HG03159 (cell line): Measurements from ENCODE around the gene UBE2E2.

Source experiments
- ATAC-seq: cut with Tn5 transposase; IDR thresholded peaks from one replicate; pipeline ENCODE4 v1.9.1; 2021; ENCODE audit warnings: mild to moderate bottlenecking, moderate library complexity; ENCODE audit not compliant: unreplicated experiment

The UBE2E2 gene

DNA sequence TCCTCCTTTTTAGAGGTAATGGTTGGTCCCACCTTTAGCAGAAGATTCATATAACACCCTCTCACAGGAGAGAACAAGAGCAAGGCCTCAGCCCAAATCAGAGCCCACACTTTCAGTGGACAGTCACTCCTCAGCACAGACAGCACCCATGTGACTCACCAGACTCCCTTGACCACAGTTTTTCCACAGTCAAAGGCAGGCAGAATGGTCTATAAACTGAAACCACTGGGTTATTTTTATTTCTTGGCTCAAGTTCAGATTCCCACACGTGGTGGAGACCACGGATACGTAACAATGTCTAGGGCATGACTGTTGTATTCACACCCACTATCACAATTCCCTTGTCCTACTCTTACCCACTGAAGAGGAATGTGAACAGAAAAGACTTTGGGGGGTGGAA, 364.8 kb downstream of the UBE2E2 start:
- no peak for ATAC-seq

DNA sequence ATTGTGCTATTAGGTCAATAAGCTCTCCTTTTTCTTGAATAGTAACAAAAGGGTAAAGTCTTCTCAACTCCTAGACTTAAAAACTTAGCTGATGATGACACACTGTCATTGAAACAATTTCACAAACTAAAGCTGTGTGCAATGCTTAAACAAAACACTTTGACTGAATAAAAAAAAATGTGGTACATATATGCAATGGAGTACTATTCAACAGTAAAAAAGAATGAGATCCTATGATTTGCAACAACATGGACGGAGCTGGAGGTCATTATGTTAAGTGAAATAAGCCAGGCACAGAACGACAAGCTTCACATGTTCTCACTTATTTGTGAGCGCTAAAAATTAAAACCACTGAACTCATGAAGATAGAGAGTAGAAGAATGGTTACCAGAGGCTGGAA, 370.7 kb downstream of the UBE2E2 start:
- ATAC-seq: no peak

DNA sequence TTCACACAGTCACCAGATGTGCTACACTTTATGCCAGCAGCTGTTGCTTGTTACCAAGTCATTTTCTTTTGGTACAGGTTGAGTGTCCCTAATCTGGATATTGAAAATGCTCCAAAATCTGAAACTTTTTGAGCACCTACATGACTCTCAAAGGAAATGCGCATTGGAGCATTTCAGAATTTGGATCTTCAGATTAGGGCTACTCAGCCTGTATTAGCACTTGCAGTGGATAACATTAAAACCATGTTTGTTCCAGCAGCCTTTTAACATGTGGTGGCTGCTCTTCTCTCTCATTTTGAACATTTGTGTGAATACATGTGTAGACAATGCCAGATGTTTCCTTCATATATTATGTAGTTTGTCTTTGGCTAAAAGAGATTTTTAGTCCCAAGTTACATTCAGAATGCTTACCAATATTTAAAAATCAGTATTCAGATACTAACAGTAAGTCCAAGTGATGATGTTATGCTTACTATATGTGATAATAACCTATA, 371.7 kb downstream of the UBE2E2 start:
- no peak for ATAC-seq

DNA sequence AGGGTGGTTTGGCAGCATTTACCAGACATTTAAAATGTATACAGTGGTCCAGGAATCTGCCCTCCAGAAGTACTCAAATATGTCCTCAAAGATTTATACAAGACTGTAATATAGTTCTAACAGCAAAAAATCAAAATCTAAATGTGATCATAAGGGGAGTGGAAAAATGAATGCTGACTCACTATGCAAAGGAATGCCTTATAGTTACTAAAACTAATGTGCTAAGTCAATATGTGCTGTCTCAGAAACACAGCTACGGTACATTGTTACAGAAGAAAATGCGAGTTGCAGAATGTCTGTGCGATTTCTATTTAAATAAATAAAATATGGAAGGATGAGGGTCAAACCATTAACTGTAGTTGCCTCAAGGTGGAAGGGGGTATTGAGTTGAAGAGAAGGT, 372.6 kb downstream of the UBE2E2 start:
- ATAC-seq: no peak

DNA sequence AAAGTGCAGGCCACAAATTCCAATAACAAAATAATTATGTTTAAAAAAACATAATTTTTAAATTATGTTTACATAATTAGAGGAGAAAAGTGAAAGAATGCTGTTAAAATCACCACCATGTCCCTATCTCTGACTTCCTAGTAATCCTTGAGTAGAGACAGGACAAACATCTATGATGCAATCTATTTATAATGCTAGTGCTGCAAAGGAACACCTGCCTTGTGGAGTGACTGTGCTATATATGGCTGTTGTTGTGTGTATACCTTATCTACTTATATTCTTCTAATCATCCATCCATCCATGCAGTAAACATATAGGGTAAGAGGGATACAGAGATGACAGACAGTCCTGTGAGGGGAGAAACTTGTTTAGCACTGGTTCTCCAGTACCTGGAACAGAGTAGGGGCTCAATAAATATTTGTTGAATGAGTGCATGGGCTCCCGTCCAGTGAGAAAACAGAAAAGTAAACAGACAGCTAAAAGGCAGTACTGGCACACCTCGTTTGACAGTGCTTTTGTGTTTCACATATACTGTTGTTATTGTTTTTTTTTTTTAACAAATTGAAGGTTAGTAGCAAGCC, 373.3 kb downstream of the UBE2E2 start:
- ATAC-seq: no peak

DNA sequence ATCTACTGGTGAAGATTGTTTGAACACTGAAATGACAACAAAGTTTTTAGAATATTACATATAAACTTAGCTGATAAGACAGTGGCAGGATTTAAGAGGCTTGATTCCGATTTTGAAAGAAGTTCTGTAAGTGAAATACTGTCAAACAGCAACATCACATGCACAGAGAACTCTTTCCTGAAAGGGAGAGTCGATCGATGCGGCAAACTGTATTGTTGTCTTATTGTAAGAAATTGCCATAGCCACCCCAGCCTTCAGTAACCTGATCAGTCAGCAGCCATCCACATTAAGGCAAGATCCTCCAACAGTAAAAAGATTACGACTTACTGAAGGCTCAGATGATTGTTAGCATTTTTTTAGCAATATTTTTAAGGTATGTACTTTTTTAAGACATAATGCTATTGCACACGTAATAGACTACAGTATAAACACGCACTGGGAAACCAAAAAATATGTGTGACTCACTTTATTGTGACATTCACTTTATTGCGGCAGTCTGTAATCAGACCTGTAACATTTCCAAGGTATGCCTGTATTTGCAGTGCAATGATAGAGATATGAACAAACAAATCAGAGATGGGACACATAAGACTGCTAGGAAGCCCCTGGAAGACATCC, 377.1 kb downstream of the UBE2E2 start:
- ATAC-seq: no peak

DNA sequence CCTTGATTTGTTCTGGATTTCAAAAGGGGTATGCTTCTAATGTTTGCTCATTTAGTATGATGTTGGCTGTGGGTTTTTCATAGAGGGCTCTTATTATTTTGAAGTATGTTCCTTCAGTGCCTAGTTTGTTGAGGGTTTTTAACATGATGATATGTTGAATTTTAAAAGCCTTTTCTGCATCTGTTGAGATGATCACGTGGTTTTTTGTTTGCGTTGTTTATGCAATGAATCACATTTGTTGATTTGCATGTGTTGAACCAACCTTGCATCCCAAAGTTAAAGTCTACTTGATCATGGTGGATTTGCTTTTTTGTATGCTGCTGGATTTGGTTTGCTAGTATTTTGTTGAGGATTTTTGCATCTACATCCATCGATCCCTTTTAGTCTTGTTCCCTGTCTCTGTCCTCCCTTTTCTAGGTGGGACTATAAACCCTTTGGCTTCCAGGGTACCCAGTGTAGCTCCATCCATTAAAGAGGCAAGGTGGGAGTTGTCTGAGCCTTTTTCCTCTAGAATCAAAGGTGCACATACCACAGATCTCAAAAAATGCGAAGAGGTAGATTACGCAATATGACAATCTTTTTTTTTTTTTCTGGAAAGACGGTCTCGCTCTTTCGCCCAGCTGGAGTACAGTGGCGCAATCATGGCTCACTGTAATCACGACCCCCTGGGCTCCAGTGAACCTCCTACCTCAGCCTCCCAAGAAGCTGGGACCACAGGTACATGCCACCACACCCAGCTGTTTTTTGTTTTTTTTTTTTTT, 381.0 kb downstream of the UBE2E2 start:
- no peak for ATAC-seq

DNA sequence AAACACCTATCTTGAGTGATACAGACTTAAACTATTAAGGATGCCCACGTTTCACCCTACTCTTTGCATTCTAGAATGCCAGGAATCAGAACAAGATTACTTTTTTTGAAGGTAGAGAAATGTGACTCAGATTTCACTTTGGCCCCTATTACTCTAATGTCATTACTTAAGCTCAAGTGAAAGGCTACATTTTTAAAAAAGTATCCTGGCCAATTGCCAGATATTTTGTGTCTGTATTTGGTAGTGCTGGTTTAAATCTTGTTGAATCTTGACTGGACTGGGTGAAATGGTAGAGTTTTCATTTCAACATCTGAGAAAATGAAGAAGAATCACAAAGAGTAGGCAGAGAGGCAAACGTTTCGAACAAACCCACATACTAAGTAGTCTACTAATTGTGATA, 384.4 kb downstream of the UBE2E2 start:
- ATAC-seq: no peak

DNA sequence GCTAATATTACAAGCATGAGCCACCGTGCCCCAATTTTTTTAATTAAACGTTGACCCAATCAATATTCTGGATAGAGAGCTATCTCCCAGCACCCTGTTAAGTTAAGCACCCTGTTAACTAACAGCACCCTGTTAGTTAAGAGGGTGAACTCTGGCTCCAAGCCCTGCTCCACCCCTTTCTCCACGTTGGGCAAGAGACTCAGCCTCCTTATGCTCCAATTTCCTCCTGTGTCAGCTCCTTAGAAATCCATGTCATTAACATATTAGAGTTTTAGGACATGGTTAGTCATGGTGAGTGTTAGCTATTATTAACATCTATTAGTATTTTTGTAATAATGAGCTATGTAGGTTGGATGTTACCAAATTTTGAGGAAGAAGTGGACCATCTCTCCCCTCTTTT, 385.4 kb downstream of the UBE2E2 start:
- ATAC-seq: no peak

DNA sequence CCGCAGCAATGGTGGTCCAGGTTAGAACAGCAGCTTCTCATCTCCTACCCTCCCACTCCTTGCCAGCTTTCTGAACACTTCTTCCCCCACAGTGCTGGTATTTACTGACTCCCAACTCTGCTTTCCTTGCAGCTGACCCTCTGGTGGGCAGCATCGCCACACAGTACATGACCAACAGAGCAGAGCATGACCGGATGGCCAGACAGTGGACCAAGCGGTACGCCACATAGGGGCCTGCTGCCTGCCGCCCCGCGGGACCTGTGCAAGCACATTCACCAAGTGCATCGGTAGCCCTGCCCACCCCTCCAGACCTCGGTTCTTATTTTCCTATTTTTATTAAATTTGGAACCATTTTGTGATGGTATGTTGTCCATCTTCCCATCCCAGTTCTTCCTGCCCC, 386.5 kb downstream of the UBE2E2 start:
- ATAC-seq: no peak

DNA sequence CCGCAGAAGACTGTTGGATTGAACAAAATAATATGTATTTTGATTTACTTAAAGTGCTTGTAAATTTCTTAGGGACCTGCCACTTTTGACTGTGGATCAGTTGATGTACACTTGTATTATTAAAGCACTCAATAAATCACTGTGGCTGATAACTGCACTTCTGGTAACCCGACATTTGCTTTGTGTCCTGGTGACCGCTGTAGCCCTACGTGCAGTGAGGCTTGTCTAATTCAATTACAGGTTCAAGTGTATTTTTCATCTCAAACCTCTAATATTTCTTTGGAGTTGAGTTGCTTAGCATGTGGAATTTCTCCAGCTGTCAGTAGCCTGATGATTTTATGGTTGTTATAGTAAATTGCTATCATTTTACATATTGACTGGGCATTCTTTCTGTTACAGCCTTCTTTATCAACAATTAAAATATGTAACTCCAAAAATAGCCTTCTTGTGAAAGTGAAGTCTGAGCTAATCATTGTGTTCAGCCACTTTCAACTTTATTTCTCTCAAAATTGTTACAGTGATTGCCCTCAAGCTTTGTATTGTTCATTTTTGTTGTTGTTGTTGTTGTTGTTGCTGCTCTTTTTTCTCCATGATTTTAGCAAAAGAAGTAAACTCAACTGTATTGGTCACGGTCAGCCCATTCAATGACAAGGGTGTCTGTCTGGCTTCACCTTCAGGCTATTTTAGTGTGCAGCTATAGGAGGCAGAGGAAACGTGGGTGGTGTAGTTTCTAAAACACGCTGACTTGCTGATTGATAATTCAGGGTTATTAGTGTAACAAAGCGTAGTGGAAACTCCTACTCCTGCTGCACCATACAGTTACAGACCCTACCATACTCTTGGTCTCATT, 387.5 kb downstream of the UBE2E2 start:
- ATAC-seq: peak; percentile 72

DNA sequence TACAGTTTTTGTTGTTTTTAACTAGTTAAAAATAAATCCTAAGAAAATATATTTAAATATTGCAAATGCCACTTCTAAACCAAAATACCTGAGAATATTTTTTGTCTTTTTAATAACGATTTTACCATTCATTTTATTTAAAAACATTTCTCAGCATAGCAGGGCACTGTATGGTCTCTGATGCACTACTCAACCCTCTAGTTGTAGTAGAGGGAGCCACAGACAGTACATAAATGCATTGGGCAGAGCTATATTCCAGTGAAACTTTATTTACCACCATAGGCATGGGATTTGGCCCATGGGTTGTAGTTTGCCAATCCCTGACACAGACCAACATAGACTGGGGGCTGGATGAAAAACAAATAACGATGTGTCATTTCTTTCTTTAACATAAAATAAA, 388.2 kb downstream of the UBE2E2 start:
- ATAC-seq: no peak

DNA sequence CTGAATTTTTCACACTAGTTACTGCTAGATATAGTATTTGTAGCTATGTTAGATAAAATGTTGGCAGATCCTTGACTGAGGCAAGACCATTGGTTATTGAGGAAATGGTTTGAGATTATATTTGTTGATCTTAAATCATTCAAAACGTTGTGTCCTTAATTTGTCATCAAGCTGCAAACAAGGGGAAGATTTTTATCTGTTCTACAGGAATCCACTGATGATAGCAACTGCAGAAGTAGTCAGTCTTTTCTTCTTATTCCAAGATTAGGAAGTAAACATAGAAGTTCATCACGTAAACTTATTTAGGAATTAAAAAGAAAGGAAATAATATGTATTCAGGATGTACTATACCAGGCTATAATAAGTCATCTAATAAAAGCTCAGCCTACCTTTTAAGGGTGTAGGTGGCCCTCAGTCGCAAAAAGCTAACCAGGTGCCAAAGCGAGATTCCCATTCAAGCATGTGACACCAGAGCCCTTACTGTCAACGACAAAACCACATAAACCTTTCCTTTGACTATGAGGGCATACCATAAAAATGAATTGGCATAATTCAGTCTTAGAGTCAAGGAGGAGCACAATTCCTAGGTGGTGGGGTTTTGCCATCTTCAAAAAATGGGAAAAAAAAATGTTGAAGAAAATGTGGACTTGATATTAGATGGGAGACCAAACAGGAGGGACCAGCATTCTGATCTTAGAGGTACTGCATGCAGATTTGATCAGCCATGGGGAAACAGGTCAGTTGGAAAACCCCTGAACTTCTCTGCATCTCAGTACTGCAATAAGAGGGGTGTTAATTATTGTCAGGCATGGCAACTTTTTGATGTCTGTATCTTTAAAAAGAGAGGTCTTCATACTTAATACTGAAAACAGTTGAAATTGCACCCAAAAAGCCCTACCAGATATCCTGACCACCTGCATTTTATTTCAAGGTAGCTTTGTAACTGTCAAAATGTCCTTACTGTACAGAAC, 390.1 kb downstream of the UBE2E2 start:
- ATAC-seq: peak; percentile 61

DNA sequence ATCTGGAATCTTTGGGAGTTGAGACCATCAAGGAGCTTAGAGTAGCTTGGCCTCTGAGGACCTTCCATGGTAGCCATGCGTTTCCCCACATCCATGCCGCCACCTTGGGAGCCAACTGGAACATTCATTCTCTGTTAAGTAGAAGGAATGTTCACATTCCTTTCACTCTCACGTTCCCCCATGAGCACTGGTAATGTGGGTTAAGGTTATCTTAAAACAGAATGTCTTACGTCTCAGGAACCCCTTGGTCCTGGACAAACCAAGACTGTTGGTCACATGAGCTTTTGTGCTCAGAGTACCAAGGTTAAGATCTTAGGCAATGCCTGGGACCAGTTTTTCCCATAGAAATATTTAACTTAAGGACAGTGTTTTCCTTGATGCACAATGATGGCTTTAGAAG, 390.9 kb downstream of the UBE2E2 start:
- ATAC-seq: no peak

DNA sequence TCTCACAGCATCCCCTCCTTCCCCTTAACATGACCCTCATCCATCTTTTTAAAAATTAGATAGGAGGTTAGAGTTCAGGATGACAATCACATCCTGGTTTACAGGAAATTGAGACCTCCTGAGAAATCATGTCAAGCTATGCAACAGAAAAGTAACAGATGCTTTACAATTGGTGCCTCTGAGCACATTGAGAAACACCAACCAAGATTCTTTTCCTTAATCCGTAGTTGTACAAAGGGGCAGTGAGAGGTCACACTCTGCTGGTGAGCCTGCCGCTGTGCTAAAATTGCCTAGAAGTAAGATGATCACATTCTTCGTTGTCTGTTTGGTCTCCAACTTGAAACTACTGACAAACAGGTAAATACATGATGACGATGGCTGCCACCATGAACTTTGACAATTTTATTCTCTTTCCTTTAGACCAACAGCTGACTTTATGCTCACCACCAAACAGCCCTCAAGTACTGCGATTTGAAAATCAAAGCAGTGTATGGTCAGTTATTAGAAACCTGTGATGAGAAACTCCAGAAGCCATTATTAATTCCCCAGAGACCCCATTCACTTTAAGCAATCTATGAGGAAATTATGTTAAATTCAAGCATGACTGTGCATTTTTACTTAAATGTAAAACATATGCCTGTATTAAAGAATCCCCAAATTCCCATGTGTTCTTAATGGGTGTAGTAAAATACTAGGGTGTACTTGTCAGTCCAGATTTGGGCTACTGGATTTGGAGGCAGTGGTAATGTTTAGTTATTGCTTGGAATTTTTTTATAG, 392.0 kb downstream of the UBE2E2 start:
- no peak for ATAC-seq

DNA sequence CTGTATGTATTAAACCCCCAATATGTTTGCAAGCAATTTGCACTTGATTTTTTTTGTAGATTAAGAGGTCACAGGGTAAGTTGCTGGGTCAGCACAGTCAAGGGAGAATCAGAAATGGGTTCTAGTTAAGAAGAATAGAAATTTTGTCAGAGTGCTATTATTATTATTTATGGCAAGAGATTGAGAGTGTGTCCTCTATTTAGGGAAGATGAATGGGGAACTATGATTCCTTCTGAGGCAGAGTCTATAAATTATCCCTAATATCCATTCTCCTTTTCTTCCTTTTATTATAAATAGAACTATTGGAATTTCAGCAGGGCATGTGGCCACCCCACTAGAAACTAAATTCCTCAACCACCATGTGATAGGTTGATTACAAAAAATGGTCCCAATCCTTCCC, 392.7 kb downstream of the UBE2E2 start:
- no peak for ATAC-seq

DNA sequence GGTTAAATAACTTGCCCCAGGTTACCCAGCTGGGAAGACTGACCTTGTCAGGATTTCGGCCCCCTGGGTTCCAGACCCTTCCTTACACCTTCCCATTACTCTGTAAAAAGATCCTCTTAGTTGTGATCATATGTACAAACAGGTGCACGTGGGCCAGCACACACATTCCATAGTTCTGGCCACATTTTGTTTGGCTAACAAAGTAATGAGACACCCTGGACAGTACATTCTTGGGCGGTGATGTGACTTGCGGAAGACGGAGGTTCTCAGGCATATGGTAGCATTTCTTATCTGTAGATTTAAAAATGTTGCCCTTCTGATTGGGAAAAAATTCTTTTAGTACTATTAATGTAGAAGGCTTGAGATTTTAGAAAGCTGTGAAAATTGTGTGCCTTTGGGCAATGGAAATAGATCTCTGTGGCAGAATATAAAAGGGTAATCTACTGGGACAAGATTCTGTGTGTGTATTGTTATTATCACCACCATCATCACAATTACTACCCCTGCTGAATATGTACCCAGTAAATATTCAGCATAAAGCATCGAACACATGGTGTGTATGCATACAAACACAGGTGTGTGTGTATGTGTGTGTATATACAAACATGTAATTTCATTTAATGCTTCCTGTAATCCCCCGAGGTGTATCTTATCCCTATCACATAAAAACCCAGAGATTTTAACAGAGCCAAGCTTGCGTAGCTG, 397.2 kb downstream of the UBE2E2 start:
- no peak for ATAC-seq

DNA sequence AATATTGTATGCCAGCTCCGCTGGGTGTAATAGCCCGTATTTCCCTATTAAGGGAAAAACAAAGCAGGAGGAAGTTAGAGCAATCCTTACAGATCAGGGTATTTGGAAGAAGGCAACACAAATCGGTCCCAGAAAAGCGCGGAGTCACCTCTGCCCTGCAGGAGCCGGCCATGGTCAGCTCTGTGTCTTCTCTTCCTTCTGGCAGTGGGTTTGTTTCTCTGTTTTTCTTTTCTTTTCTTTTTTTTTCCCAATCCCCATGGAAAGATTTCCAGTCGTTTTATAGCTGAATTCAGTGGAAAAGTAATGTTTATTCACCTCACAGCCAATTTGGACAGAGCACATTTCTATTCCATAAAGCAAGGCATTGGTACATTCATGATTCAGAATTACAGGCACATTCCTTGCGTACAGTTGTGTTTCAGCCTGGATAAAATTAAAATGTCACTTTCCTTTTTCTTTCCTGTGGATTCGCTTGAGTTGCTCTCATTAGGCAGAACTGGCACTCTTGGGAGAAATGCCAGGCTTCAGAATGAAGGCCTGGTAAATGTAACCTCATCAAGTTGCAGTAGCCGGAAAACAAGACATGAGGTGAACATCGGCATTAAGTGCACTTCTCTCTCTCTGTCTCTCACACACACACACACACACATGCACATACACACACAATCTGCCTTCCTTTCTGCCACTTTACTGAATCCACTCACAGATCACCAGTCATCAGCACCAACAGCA, 398.1 kb downstream of the UBE2E2 start:
- ATAC-seq: no peak
